T follicular helper cell (primary cell): ENCODE results near the gene MBTPS2.
"Not testable (repeated sequence)": the region's sequence is repeated elsewhere in the genome, so short reads cannot be mapped to it uniquely, and the experiment has no call there.

ENCODE experiments used
- DNase-seq: peaks from one replicate; pipeline ENCODE4 v3.0.0-alpha.2; 2020; ENCODE audit warnings: low read depth
- total RNA-seq, 2 experiments: gene quantifications; one replicate each; lab custom pipeline; 2026; lab: John Stamatoyannopoulos, UW

Gene MBTPS2
- 4.3 to 6.7 reads per million in 2 experiments for total RNA-seq

DNA sequence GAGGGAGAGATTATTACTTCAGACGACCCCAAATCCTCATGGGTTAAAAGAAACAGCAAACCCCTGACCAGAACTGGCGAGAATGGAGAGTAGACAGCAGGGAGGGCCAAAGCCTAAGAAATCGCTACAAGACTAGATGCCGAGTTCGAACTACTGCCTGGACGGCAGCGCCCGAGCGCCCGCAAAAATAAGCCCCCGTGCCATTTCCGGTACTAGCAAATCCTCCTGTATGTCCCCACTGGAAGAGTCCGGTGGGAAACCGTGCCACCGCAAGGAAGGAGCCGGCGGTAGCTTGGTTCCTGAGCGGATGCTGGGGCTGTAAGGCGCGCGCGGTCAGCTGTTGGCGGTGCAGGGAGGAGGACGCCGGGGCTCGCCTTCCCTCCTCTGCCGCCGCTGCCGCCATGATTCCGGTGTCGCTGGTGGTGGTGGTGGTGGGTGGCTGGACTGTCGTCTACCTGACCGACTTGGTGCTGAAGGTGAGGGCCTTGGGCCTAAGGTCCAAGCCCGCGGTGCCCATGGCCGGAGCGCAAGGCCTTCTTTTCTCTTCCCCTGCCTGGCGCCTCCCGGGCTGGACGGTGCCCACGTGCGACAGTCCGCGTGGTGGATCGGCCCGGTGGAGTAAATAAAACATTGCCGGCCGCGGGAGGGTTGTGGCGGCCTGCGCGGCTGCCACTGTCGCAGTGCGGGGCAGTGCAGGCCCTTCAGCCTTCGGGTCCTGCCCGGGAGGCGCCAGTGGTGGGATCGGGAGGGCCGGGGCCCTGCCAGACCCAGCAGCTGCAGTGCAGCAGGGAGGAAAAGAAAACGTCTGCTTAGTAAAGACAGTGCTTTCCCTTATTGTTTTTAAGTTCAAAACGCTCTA, at the start of gene MBTPS2:
Gene MBTPS2 (plus strand): TSS at position 284 of the 859 bp plus-strand sequence. CDS start 118 bp downstream, at position 402.
- peak; percentile 65 for DNase-seq

DNA sequence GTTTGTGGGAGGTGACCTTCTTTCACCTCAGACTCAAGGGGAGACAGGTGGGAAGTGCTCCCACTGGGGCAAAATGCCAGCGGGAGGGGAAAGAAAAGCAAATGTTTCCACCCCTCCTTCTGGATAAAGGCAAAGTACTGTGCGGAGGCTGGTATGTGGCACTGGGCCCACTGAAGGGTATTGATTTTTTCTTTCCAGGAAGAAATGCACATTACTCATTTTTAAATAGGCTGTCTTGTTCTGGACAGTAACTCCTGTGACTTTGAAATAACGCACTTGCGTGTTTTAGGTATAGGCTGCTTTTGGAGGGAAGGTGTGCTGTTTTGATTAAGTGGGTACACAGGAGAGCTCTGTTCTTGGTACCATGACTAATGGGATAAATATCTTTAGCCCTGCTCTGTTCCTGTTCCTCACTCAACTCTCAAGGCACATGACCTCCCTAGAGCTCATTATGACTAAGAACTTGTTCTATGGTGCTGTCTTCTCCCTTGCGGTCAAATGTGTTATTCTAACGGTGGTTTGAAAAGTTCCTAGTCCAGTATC, 40.7 kb upstream of the MBTPS2 start:
- no peak for DNase-seq

DNA sequence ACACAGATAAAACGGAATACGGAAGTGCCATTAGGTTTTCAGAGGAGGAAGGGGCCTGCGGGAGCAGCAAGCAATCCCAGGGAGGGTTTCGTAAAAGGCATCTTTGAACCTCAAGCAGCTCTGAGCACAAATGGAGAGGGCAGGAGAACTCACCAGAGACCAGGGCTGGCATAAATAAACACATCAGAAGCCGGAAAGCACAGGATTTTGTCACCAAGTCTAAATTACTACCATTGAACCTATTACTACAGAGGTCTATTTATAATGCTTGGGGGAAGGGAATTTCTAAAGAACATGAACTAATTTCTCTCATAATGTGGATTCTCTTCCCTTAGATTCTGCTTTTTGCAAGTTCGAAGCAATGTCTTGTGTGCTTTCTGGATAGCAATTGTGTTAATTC, 39.6 kb upstream of the MBTPS2 start:
- DNase-seq, result no peak

DNA sequence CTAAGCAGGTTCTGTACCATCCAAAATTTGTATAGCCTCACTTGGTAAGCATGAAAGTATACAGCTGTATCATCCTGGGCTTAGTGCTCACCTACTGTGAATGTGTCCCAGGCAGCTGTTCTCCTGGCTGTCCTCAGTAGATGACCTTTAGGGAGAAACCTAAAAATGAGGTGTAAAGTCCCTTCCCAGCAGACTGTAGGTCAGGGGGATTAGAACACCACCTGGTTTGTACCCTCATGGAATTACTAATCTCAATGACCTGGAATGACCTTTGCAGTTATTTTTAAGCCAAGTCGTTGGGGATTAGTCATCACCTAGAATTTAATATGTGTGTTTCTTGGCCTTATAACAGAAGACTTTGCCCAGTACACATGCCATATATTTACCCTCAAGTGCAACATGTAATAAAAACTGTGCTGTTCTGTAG, 39.1 kb upstream of the MBTPS2 start:
- no peak for DNase-seq

DNA sequence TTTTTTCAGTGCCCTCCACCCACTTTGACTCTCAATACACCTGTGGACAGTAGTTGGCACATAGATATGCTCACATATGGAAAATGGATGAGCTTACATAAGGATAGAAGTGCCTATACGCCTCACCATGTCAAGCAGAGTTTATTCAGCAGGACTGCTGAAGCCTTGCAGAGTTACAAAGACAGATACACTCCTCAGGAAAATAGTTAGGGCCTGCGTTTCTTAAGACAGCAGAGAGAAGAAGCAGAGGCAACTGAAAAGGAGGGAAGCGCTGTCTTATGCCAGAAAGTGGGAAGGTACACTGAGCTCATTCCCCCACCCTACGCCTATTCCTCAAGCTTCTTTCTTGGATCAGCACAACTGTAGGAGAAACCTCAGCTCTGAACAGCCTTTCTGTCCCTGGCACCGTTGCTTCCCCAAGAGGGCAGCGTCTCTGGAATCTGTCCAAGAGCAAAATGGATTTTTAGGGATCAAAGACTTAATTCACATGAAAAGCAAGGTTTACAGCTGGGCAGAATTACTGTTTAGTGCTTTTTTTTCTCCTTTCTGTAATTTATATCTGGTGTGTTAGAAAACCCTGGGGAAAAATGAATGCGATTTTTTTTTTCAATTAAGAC, 37.3 kb upstream of the MBTPS2 start:
- no peak for DNase-seq

DNA sequence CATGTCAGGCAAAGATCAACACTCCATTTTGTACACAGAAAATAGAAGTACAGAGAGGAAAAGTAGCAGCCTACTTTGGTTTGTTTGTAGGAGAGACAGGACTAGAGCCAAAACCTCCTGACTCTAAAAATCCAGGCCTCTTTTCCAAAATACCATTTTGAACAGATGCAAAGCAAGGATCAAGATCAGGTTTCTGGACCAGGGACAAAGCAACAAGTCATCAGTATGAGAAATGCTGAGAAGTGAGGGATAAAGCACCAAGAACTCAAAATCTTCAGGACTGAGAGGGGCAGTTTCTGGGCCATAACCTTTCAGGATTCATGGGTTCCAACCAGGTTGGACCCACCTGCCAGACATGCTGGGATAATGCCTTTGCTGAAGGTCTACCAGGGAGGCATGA, 36.6 kb upstream of the MBTPS2 start:
- DNase-seq, result no peak

DNA sequence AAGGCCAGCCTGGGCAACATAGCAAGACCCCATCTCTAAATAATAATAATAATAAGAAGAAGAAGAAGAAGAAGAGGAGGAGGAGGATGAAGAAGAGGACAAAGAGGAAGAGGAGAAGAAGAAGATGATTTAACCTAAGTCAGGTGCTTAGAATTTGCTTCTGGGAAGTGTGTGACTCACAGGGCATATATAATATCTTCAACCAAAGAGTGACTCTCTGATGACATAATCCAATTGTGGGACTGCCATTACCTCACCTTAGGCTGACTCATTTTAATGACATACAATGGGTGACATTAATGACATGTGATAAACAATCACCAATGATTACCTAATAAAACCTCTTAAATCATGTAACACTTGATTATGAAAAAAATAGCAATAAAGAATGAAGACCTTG, 32.7 kb upstream of the MBTPS2 start:
- DNase-seq, result no peak

DNA sequence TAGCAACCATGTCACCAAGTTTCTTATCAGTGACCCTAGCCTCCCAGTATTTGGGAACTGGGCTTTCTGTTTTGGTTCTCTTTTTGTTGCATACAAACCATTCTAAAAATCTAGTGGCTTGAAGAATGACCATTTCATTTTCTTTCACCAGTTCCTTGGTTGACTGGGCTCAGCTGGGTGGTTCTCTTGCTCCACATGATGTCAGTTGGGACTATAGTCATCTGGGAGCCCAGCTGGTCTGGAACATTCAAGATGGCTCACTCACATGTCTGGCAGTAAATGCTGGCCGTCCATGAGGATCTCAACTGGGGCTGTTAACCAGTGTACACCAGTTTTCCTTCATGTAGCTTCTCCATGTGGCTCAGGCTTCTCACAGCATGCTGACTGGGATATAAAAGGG, 27.6 kb upstream of the MBTPS2 start:
- no peak for DNase-seq

DNA sequence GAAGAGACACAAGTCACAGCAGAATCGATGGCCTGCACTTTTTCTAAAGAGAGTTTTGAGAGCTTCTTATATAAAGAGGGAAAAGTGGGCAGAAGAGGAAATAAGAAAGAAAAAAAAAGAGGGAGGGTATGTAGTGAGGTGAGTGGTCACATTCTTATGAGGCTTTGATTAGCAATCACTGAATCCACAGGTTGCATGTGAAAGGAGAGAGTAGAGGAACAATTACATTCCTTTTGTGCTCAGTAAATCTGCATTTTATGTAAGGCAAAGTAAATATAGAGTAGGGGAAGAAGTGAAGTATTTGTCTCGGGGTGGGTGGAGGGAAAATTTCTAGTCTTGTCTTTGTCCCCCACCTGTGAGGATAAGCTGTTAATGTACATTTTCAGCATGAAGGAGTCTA, 26.8 kb upstream of the MBTPS2 start:
- no peak for DNase-seq

DNA sequence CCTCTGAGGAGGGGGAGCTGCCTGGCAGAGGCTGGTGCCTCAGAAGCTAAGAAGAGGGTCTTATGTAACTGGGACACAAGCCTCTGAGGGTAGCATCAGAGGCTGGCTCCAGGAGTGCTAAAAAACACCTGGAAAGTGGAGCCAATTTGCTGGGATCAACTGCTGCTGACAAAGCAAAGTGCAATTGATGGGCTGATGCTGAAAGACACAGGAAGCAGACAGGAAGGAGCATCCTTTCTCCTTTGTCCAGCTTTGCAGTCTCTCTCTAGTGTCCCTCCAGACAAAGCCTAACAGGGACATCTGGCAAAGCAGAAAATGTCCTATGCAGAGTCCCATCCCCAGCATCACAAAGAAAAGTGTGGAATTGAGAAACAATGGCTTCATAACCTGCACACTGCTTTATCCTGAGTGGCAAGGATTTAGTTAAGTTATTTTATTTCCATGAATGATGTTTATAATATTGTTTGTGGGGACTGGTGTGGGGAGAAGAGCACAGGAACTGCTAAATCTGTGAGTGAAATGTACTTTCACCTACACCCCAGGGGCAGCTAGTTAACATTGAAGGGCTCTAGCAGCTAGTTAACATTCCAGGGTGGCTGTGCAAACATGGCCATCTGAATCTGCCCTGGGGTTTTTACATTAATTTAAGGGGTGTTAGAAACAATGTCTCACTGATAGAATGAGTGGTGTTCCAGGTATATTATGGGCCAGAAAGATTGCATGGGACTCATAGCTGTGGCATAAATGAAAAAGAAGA, 25.6 kb upstream of the MBTPS2 start:
- no peak for DNase-seq

DNA sequence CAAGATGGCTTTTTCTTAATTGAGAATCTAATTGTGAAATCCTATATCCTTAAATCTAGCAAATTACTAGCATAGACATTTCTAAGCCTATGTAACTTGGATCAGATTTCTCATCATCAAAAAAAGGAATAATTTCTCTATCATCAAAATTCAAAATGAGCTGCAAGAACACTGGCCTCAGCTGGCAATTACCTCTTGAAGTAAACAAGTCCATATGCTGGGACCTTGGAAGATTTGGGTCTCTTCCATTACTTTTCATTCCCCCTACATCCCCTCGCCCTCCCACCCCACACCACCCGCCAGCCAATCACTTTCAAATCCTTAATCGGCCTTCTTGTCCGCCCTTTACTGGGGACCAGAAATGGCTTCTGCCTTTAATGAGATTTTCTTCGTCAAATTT, 23.3 kb upstream of the MBTPS2 start:
- no peak for DNase-seq

DNA sequence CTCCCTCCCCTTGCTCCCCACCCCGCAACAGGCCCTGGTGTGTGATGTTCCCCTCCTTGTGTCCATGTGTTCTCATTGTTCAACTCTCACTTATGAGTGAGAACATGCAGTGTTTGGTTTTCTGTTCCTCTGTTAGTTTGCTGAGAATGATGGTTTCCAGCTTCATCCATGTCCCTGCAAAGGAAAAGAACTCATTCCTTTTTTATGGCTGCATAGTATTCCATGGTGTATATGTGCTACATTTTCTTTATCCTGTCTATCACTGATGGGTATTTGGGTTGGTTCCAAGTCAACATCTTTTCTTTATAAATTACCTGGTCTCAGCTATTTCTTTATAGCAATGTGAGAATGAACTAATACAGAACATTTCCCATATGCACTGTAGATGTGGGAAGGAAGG, 19.2 kb upstream of the MBTPS2 start:
- not testable (repeated sequence) for DNase-seq

DNA sequence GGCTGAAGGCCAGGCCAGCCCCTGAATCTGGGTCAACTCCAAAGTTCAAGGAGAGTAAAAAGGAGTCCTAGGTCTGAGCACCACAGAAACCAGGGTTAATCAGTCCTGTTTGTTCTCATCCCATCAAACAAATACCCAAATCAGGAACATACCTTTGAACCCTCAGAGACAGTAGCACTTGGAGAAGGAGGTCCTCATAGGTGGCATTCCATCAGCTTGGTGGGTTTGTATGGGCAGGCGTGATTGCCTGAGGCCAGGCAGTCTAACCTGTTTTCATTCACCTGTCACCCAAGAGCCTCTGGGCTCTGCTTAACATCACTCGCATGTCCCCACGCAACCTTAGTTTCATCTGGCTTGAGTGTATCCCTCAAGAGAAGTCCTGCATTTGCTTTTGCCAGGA, 17.5 kb upstream of the MBTPS2 start:
- no peak for DNase-seq

DNA sequence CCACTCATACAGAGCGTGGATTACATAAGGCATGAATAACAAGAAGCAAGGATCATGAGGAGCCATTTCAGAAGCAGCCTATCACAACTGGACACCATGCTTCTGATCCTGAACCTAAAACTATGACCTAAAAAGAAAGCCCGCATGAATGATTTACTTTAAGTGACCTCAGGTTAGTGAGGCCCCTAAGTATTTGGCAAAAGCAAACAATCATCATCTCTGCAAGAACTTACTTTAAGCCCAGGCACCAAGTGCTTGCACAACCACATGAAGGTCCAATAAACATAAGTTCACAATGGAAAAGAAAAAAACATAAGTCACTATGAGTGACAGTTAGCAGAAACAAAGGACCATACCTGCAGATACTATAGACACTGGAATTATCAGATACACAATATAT, 7.9 kb upstream of the MBTPS2 start:
- DNase-seq, result no peak

DNA sequence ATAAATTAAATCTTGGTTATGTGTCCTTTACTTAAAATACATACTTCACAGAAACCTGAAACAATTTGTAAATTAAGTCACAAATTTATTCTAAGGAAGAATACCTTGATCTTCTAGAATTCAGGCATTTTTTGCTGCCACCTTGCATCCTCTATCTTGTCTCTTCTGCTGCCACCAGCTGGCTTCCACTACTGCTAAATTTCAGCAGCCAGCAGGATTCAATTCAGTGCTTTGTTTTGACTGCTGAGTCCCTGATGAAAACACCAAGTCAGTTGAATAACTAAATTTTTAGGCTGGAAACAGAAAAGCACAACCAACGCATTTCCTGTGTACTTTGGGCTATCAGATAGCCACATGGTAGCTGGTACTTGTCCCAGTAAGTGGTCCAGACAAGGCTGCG, 2.4 kb upstream of the MBTPS2 start:
- DNase-seq, result no peak

DNA sequence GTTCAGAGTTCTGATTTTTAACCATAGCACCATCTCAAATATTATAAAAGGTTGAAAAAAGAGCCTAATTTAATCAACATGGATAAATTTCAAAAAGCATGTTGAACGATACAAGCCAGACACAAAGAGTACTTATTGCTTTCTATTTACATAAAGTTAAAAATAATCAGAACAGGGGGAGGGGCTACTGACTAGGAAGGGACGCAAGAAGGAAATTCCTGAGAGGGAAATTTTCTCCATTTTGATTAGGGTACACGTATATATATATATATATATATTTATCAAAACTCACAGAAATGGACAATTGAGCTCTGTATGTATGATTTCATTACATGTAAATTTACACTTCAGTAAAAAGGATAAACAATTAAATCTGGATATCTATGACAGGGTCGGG, 482 bp upstream of the MBTPS2 start:
- DNase-seq, result no peak

DNA sequence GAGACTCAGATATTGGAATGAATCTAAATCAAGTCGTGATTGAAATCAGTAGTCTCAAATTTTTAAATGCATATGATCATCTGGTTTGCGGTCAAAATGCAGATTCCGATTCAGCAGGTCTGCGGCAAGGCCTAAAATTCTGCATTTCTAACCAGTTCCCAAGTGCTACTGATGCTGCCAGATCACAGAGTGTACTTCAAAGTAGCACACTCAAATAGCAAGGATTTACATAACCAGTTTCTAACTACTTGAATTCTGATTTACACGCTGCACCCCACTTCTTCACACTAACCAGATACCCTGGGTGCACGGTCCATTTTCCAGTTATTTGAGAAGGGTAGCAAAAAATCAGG, 752 bp downstream of the MBTPS2 start:
- no peak for DNase-seq

DNA sequence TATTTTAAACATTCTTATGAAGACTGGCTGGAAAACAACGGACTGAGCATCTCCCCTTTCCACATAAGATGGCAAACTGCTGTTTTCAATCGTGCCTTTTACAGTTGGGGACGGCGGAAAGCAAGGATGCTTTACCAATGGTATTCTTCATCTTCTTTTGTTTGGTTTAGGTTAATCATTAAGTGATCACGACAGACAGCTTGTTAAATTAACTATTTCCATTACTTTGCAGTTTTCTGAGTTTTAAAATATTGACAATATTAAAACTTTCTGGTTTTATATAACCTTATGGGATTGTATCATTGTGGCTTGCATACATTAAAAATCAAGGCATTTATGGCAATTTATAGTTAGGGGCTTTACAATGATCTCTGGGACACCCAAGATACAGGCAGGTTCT, 3.8 kb downstream of the MBTPS2 start:
- no peak for DNase-seq

DNA sequence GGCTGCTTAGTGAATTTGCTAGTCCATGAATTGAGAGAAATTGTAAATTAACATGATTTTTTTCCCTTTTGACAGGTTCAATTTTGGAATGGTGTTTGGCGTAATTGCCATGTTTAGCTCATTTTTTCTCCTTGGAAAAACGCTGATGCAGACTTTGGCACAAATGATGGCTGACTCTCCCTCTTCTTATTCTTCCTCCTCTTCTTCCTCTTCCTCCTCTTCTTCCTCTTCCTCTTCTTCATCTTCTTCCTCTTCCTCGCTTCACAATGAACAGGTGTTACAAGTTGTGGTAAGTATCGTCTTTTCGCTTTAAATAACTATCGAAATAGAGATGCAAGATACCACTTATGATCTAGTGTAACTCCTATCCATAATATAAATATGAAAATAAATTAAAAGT, 5.7 kb downstream of the MBTPS2 start:
- DNase-seq, result no peak

DNA sequence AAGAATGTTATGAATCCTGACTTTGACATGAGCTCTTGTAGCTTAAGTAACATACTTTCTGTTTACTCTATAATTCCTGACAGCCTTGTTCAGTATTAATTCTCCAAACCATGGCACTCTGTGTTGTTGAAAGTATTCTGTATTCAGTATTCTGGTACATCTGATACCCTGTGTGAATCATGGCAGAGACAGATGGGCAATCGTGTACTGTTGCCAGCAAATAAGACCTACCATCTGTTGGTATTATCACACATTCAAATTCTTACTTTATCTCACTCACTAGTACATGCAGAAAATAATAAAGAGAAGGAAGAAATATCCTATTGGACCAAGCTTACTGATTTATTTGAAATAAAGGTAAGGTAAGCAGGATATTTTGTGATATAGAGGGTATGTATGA, 7.9 kb downstream of the MBTPS2 start:
- no peak for DNase-seq

DNA sequence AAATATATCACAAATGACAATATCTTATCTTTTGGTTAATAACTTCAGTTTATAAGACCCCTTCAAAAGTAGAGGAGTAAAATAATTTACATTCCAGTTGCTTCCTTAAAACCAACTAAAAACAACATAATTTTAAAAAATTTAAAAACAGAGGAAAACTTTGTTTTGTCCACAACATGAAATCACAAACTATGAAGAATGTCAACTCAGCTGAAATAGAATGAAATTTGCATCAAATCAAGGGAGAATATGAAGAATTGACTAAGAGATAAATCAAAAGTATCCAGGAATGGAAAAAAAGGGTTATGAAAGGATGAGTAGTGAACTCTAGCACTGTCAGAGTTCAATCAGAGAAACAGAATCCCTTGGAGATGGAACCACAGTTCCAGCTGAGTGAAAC, 14.2 kb downstream of the MBTPS2 start:
- no peak for DNase-seq

DNA sequence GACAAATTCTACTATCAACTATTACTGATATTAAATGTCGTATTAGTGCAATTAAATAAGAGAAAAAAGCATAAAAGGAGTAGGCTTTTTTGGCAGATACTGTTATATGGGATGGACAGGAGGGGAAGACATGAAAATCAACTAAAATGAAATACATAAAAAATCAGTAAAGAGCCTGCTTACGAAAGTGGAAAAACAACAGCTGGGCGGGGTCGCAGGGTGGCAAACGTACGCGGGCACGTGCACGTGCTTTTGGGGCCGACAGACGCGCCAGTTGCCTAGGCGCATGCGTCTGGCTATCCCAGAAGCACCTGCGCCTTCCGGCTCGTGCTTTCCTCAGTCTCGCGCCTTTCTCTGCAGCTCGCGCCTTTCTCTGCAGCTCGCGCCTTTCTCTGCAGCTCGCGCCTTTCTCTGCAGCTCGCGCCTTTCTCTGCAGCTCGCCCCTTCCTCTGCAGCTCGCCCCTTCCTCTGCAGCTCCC, 16.6 kb downstream of the MBTPS2 start, which contains the start of gene YY2:
Gene YY2 (plus strand): TSS at position 51 of the 479 bp plus-strand sequence. CDS start 498 bp downstream, outside the sequence.
- no peak for DNase-seq
